Stimulated activated CD4-positive, alpha-beta T cell treated with anti-CD3 and anti-CD28 coated beads, Interleukin-15, amount 100 ng/mL, for 24 hours (primary cell): ENCODE results near the gene LRRC74B.
A peak's percentile ranks its signal among the peaks of the same experiment; 100 is the strongest.
"Not testable (repeated sequence)": the region's sequence is repeated elsewhere in the genome, so short reads cannot be mapped to it uniquely, and the experiment has no call there.

Source experiments
- DNase-seq: peaks from one replicate; pipeline ENCODE4 v3.0.0-alpha.2; 2020

Gene LRRC74B

DNA sequence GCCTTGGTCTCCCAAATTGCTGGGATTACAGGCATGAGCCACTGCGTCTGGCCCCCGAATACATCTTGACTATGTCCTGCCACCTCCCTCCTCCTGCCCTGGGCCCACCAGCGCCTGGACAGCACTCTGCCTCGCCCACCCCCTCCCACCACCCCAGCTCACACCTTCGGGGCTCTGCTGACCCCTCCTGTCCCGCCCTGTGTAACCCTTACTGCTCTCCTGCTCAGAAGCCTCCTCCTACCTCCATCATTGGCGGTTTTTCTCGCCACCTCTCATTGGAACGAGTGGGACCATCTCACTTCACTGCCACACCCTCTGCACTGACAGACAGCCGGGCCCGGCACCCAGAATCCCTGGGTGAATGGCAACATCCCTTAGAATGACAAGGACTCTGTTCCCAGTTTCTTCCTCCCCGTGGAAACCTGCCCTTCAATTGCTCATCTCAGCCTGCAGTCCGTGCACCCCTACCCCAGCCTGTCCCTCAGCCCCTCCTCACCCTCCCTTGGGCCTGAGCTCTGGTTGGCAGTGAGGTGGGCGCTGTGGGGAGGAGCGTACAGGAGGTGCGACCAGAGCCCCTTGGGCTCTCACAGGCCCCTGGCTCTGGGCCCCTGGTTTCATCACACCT is 32.2 kb downstream of the LRRC74B start:
- no peak for DNase-seq

GRCh38 chr22:21078916-21079315 is 33.2 kb downstream of the LRRC74B start:
- no peak for DNase-seq

GRCh38 chr22:21079493-21079892 is 33.7 kb downstream of the LRRC74B start:
- no peak for DNase-seq

- DNase-seq: no peak
These were observed 34.8 kb downstream of the LRRC74B start for GRCh38 chr22:21080435-21081137.

- DNase-seq: no peak
These were observed 36.5 kb downstream of the LRRC74B start for GRCh38 chr22:21082248-21082647.

GRCh38 chr22:21087119-21087518 is 41.4 kb downstream of the LRRC74B start:
- DNase-seq: no peak

GRCh38 chr22:21087926-21088325 is 42.2 kb downstream of the LRRC74B start:
- not testable (repeated sequence) for DNase-seq

- not testable (repeated sequence) for DNase-seq
These were observed 45.5 kb downstream of the LRRC74B start for GRCh38 chr22:21091220-21091619.

DNA sequence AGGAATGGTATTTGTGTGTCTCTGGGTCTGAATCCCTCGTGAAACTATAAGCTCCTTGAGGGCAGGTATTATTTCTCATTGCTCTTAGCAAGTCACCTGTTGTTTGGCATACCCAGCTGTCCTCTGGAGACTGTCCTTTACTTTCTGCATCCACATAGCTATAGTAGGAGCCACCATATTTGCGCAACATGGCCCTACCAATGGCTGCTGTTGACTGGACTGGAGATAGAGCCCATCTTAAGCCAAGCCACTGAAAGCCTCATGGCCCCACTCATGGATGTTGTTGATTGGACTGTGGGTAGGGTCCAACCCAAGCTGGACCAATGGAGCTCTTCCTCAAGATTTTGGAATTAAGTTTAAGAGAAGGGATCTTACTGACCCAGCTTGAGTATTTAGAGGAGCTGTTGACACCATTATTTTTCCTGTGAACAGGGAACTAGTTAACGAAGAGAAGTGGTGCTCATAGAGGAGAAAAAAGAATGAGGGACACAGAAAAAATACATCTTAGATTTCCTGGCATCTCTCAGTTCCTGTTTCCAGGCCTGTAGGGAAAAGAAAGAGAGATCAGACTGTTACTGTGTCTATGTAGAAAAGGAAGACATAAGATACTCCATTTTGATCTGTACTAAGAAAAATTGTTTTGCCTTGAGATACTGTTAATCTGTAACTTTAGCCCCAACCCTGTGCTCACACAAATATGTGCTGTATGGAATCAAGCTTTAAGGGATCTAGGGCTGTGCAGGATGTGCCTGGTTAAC is 47.2 kb downstream of the LRRC74B start:
- no peak for DNase-seq

DNA sequence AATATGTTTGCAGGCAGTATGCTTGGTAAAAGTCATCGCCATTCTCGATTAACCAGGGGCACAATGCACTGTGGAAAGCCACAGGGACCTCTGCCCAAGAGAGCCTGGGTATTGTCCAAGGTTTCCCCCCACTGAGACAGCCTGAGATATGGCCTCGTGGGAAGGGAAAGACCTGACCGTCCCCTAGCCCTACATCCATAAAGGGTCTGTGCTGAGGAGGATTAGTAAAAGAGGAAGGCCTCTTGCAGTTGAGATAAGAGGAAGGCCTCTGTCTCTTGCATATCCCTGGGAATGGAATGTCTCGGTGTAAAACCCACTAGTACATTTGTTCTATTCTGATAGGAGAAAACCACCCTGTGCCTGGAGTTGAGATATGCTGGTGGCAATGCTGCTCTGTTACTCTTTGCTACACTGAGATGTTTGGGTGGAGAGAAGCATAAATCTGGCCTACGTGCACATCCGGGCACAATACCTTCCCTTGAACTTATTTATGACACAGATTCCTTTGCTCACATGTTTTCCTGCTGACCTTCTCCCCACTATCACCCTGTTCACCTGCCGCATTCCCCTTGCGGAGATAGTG is 47.9 kb downstream of the LRRC74B start:
- not testable (repeated sequence) for DNase-seq

- DNase-seq: no peak
These were observed 49.4 kb downstream of the LRRC74B start for GRCh38 chr22:21094911-21095772.

DNA sequence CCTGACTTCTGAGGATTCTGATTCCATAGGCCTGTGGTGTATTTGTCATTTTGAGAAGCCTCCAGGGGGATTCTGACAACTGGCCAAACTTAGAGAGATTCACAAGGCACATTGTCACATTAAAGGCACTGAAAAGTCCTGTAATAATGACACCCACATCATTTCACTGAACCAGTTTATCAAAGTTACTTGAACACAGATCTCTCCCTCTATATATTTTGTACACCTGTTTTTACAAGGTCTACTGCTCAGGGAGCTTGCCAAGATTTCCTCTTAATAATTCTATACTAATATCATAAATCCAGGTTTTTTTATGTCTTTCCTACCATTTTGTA is 50.0 kb downstream of the LRRC74B start:
- DNase-seq: no peak

- DNase-seq: not testable (repeated sequence)
These were observed 51.1 kb downstream of the LRRC74B start for GRCh38 chr22:21096878-21097277.

DNA sequence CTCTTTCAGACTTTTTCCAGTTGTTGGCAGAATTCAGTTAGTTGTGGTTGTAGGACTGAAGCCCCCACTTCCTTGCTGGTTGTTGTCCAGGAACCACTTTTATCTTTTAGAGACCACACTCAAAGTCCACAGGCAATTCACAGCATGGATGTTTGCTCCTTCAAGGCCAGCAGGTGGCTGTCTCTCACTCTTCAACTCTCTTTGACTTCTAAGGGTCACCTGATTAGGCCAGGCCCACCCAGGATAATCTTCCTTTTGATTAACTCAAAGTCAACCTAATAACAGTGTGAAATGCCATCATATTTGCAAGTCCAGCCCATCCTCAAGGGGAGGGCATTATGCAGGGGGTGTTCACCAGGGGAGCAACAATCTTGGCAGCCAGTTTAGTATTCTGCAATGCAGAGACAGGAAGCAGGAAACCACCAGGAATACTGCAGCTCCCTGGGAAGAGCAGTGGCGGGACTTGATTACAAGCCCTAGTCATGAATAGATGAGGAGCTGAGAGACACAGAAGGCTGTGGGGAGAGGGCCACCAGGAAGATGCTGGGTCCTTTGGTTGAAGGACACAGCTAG is 52.4 kb downstream of the LRRC74B start:
- no peak for DNase-seq

- no peak for DNase-seq
These were observed 53.8 kb downstream of the LRRC74B start for GRCh38 chr22:21099578-21099977.

- no peak for DNase-seq
These were observed 54.6 kb downstream of the LRRC74B start for GRCh38 chr22:21100149-21101032.

DNA sequence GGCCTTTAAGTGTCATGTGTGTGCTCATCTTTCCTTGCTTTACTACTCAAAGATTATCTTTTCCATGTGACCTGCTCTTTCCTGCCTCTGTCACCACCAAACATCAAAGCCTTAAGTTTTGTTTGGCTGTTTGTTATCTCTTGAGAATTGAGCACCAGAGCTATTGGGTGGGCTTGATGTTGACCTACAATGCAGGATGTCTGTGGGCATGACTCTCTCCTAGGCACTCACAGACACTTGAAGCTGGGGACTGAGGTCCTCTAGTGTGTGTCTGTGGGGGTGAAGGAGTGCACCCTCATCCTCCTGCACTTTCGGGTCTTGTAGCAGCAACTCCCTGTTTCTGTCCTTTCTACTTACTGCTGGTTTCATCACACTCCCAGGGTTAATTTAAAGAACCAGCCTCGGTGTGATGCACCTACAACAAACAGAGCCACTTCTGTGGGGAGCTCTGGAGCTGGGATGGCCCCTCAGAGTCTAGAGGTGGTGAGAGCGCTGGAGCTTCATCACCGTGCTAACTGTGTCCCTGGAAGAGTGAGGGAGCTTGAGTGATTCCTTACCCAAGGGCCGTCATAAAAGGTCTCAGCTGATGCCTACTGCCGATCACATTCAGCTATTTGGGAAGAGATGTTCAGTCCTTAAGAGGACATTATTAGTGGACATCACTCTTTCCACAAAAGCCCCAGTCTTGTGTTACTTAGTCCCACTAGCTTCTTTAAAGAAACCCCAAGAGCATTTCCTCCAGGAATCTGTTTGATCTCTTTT is 56.3 kb downstream of the LRRC74B start:
- DNase-seq: no peak

DNA sequence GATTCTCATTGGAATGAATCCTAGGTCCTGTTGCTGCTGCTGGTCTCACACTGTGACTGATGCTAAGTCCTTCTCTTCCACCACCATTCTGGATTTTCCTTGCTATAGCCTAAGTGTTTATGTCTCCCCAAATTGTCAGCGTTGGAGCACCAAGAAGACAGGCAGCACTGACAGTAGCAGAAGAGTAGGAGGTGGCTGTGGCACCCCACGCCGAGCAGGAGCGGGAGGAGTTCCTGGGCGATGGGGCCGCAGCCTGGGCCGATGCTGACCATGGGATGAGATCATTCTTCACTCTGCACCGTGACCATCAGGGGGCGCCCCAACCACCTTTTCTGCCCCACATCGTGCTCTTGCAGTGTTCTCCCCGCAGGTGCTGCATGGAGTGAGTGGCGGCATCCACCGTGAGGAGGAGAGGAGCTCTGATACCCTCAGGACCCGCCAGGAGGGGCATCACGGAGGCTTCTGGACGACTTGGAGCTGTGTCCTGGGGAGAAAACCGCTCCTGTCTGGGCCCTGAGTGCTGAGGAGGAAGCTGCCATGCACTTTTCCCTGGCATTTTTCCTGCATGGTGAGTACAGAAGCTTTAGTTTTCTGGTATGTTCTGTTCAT is 57.0 kb downstream of the LRRC74B start:
- DNase-seq: peak; percentile 90

DNA sequence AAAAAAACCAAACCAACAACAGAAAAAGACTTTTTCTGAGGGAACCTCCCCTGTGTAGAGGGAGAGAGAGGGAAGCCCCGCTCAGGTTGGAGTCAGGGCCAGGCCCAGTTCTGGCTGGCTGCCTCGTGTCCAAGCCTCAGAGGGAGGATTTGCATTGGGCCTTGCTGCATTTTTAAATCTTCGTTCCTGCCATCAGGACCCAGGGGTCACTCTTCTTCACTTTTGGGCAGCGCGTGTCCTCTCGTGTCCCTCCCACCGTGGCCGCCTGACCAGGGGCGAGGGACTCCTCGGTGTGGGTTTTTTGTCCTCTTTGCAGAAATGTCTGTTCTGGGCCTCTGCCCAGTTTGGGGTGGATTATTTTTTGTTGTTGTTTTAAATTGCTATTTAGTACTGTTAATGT is 57.9 kb downstream of the LRRC74B start:
- DNase-seq: no peak

GRCh38 chr22:21104126-21104691 is 58.5 kb downstream of the LRRC74B start:
- no peak for DNase-seq
